BLaER1 treated with 17β-estradiol and CSF1 and Interleukin-3, amounts not matched to agents 10 nM and 100 nM (cell line): Measurements from ENCODE around the gene KLHDC7B.

ENCODE experiments used
- H3K27ac ChIP-seq, 11 experiments: shearing (Covaris generic); formaldehyde crosslinking; 2 replicates each; pipeline ENCODE4 v1.8.1; 2022
- H3K27me3 ChIP-seq, 11 experiments: shearing (Covaris generic); formaldehyde crosslinking; 2 replicates each; pipeline ENCODE4 v1.8.1; 2022
- H3K36me3 ChIP-seq, 11 experiments: shearing (Covaris generic); formaldehyde crosslinking; 2 replicates each; pipeline ENCODE4 v1.8.1; 2022
- H3K4me1 ChIP-seq, 10 experiments: shearing (Covaris generic); formaldehyde crosslinking; 2 replicates each; pipeline ENCODE4 v1.8.1; 2022
- H3K4me2 ChIP-seq, 11 experiments: shearing (Covaris generic); formaldehyde crosslinking; 2 replicates each; pipeline ENCODE4 v1.8.1; 2022
- H3K4me3 ChIP-seq, 10 experiments: shearing (Covaris generic); formaldehyde crosslinking; 2 replicates each; pipeline ENCODE4 v1.8.1; 2022
- H3K9ac ChIP-seq, 11 experiments: shearing (Covaris generic); formaldehyde crosslinking; 2 replicates each; pipeline ENCODE4 v1.8.1; 2022
- H3K9me3 ChIP-seq, 11 experiments: shearing (Covaris generic); formaldehyde crosslinking; replicated peaks in 1 of 11; 2 replicates each; pipeline ENCODE4 v1.8.1; 2022
- H4K20me1 ChIP-seq, 11 experiments: shearing (Covaris generic); formaldehyde crosslinking; 2 replicates each; pipeline ENCODE4 v1.8.1; 2022
- Cebpa-rat ChIP-seq, 11 experiments: shearing (Covaris generic); IDR thresholded peaks; 2 replicates each; pipeline ENCODE4 v1.8.1; 2022

KLHDC7B gene

DNA sequence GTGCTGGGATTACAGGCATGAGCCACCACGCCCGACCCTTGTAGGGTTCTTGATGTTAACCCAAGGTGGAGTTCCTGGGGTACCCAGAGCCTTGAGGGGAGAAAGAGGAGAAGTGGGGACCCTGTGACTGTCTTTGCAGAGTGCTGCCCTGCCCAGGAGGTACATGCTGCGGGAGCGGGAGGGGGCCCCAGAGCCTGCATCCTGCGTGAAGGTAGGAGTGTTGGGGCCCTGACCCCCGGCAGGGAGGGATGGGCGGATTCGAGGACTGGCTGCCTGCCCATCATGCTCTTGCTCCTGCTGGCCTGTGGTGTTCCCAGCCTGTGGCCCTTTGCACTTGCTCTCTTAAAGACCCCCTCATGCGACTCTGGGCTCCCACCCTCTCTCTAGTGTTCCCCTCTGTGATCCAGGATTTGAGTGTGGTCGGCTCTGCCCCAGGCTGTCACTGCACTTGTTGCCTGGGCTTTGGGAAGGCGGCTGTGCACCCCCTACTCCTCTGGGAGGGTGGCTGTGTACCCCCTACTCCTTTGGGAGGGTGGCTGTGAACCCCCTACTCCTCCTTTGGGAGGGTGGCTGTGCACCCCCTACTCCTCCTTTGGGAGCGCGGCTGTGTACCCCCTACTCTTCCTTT lies 24.8 kb upstream of the KLHDC7B start:
- Histone ChIP-seq H4K20me1 (peaks cover 22 to 76% (median 60%) of the 10 kb centered on the region in 11 experiments), H3K4me3 (no peak overlapping the region)

GRCh38 chr22:50521710-50522109 lies 24.0 kb upstream of the KLHDC7B start:
- Histone ChIP-seq H3K27ac (no peak overlapping the region), H3K4me2 (no peak overlapping the region), H3K9me3 (no peaks in the 10 kb centered on the region), H3K27me3 (no peaks in the 10 kb centered on the region), H4K20me1 (peaks cover 20 to 68% (median 53%) of the 10 kb centered on the region in 11 experiments), H3K4me3 (no peak overlapping the region), H3K4me1 (peaks cover 18 to 32% (median 23%) of the 10 kb centered on the region in 10 experiments), H3K36me3 (peaks cover 63 to 80% (median 78%) of the 10 kb centered on the region in 11 experiments), H3K9ac (0 out of 22 replicates have a peak overlapping the region, but pooled peaks of 1 of the 11 experiments have one; percentile 18)
- TF ChIP-seq Cebpa-rat (IDR thresholded peaks at IDR 0.05) = no peak

More for the DNA sequence above, 24.8 kb upstream of the KLHDC7B start:
- H3K4me2 ChIP-seq = no peak overlapping the region
- peaks cover 63 to 88% (median 85%) of the 10 kb centered on the region in 11 experiments for H3K36me3 ChIP-seq
- H3K27ac ChIP-seq = no peak overlapping the region
- TF ChIP-seq Cebpa-rat (IDR thresholded peaks at IDR 0.05) = no peak
- peaks cover 16 to 35% (median 27%) of the 10 kb centered on the region in 10 experiments for H3K4me1 ChIP-seq
- no peak overlapping the region for H3K9ac ChIP-seq
- H3K9me3 ChIP-seq = no peaks in the 10 kb centered on the region
- no peaks in the 10 kb centered on the region for H3K27me3 ChIP-seq

DNA sequence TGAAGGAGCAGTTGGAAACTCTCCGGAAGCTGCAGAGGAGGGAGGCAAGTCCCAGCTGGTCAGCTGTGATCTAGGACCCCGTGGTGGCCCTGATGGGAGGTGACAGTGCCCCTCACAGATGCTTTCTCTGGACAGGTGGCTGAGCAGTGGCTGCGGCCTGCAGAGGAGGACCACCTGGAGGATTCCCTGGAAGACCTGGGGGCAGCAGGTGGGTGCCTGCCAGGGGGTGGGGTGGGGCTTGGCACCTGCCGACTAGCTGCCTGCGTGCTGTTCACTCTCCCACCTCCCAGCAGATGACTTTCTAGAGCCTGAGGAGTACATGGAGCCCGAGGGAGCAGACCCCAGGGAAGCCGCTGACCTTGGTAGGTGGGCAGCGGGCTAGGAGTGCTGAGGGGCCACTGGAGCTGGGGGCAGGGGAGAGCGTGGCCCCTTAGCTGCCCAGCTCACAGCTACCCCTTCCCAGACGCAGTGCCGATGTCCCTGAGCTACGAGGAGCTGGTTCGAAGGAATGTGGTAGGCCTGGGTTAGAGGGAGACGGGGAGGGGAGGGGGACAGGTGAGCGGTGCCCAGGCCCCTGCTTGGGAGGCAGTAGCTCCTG lies 23.4 kb upstream of the KLHDC7B start:
- H3K4me1 ChIP-seq = peaks cover 21 to 32% (median 26%) of the 10 kb centered on the region in 10 experiments
- H3K27ac ChIP-seq = no peak overlapping the region
- peaks cover 61 to 74% (median 72%) of the 10 kb centered on the region in 11 experiments for H3K36me3 ChIP-seq
- 0 out of 22 replicates have a peak overlapping the region, but pooled peaks of 1 of the 11 experiments have one; percentile 18 for H3K9ac ChIP-seq
- no peak overlapping the region for H3K4me3 ChIP-seq
- no peak for TF ChIP-seq Cebpa-rat (IDR thresholded peaks at IDR 0.05)
- H3K27me3 ChIP-seq = no peaks in the 10 kb centered on the region; a peak in 1 of 22 replicates
- peaks cover 20 to 62% (median 47%) of the 10 kb centered on the region in 11 experiments for H4K20me1 ChIP-seq
- no peak overlapping the region for H3K4me2 ChIP-seq
- no peaks in the 10 kb centered on the region for H3K9me3 ChIP-seq

DNA sequence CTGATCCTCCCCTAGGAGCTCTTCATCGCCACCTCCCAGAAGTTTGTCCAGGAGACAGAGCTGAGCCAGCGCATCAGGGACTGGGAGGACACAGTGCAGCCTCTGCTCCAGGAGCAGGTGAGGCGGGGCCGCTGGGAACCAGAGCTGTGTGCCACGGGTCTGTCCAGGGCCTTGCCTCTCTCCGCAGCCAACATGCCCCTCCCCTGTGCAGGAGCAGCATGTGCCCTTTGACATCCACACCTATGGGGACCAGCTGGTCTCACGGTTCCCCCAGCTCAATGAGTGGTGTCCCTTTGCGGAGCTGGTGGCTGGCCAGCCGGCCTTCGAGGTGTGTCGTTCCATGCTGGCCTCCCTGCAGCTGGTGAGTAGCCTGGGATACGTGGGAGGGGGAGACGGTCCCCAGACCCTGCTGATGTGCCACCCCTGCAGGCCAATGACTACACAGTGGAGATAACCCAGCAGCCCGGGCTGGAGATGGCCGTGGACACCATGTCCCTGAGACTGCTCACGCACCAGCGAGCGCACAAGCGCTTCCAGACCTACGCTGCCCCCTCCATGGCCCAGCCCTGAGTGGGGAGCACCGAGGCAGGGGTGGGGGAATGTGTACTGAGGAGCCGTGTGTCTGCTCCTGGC lies 22.8 kb upstream of the KLHDC7B start:
- H3K36me3 ChIP-seq = peaks cover 55 to 68% (median 66%) of the 10 kb centered on the region in 11 experiments
- no peak overlapping the region for H3K27ac ChIP-seq
- no peak for TF ChIP-seq Cebpa-rat (IDR thresholded peaks at IDR 0.05)
- H3K27me3 ChIP-seq = peaks cover 0 to 1% (median 0%) of the 10 kb centered on the region in 11 experiments; a peak in 3 of 22 replicates
- peaks cover 20 to 56% (median 42%) of the 10 kb centered on the region in 11 experiments for H4K20me1 ChIP-seq
- H3K9me3 ChIP-seq = no peaks in the 10 kb centered on the region
- peaks cover 27 to 36% (median 31%) of the 10 kb centered on the region in 10 experiments for H3K4me1 ChIP-seq
- no peak overlapping the region for H3K4me3 ChIP-seq
- H3K4me2 ChIP-seq = peak overlapping the region in 2 of 11 experiments; percentile 98 to 100; a peak in 2 of 22 replicates
- H3K9ac ChIP-seq = peak overlapping the region in 4 of 11 experiments; percentile 92 to 96 (median 94); a peak in 2 of 22 replicates

GRCh38 chr22:50523458-50523805 lies 22.3 kb upstream of the KLHDC7B start:
- peaks cover 50 to 63% (median 61%) of the 10 kb centered on the region in 11 experiments for H3K36me3 ChIP-seq

DNA sequence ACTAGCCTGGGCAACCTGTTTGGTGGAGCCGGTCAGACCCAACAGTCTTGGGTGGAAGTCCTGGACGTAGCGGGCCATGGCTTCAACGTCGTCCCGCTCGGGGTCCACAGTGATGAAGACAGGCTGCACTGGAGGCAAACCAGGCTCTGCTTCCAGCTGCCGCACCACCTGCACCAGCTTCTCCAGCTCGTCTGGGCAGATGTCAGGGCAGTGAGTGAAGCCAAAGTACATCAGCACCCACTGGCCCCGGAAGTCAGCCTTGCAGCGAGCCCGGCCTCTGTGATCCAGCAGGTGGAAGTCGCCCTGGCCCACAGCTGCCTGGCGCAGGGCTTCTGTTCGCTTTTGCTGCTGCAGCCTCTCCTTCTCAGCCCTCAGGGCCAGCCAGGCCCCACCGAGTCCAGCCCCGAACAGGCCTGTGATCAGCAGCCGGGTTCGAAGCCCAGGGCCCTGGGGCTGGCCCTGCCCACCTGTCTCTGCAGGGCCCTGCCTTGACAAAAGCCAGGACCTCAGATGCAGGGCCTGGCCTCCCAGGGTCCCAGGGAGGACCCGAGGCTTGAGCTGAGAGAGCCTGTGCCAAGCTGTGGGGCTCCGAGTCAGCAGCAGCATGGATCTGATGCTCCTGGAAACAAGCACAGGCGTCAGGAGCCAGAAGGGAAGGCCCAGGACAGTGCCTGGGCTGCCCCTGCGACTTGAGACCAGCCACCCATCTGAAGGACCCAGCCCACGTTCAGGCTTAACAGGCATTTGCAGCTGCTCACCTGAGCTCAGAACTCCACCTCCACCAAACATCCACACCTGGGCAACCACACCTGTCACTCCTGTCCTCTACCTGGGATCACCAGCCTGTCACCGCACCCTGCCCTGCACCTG lies 21.7 kb upstream of the KLHDC7B start:
- peaks cover 44 to 57% (median 55%) of the 10 kb centered on the region in 11 experiments for H3K36me3 ChIP-seq
- H4K20me1 ChIP-seq = peaks cover 20 to 45% (median 36%) of the 10 kb centered on the region in 11 experiments
- peak overlapping the region in 9 of 11 experiments; percentile 92 to 98 (median 94); a peak in 17 of 22 replicates for H3K27ac ChIP-seq
- H3K9ac ChIP-seq = peak overlapping the region; percentile 88 to 96 (median 95)
- peaks cover 0 to 12% (median 7%) of the 10 kb centered on the region in 11 experiments; a peak in 20 of 22 replicates for H3K27me3 ChIP-seq
- H3K4me2 ChIP-seq = peak overlapping the region; percentile 96 to 100 (median 98)
- no peak for TF ChIP-seq Cebpa-rat (IDR thresholded peaks at IDR 0.05)
- H3K9me3 ChIP-seq = peaks cover 0 to 4% (median 0%) of the 10 kb centered on the region in 11 experiments; a peak in 5 of 22 replicates
- H3K4me3 ChIP-seq = peak overlapping the region; percentile 64 to 84 (median 74)
- peaks cover 31 to 47% (median 41%) of the 10 kb centered on the region in 10 experiments for H3K4me1 ChIP-seq

More at GRCh38 chr22:50523458-50523805, 22.3 kb upstream of the KLHDC7B start:
- Histone ChIP-seq H4K20me1 (peaks cover 20 to 51% (median 37%) of the 10 kb centered on the region in 11 experiments), H3K27ac (no peak overlapping the region), H3K4me2 (peak overlapping the region in 6 of 11 experiments; percentile 97 to 100 (median 98); a peak in 11 of 22 replicates), H3K27me3 (peaks cover 0 to 6% (median under 1%) of the 10 kb centered on the region in 11 experiments; a peak in 10 of 22 replicates), H3K9me3 (0 out of 22 replicates have a peak, but pooled peaks cover 0 to 2% (median 0%) of the 10 kb centered on the region in 11 experiments), H3K4me3 (no peak overlapping the region), H3K4me1 (peaks cover 29 to 41% (median 35%) of the 10 kb centered on the region in 10 experiments), H3K9ac (peak overlapping the region in 9 of 11 experiments; percentile 91 to 96 (median 95); a peak in 11 of 22 replicates)
- no peak for TF ChIP-seq Cebpa-rat (IDR thresholded peaks at IDR 0.05)

DNA sequence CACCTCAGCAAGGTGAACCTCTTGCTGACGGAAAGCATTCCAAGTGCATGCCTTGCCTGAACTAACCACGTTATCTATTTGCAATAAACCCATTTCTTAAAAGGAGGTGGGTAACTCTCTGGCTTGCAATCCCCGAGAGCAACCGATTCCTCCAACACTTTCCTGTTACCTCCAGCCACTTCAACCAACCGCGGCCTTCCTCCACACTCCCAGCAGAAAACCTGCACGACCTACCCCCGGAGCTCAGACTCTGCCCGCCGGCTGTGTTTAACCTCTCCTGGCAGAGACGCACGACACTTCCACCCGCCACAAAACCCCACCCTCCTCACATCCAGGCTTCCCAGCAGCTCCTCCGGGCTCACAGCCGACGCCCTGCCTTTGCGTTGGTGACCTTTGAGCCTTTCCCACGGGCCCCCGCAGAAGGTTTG lies 21.0 kb upstream of the KLHDC7B start:
- peaks cover 31 to 54% (median 45%) of the 10 kb centered on the region in 10 experiments for H3K4me1 ChIP-seq

More for the DNA sequence above, 21.0 kb upstream of the KLHDC7B start:
- Histone ChIP-seq H3K36me3 (peaks cover 37 to 51% (median 48%) of the 10 kb centered on the region in 11 experiments), H3K27me3 (peaks cover 5 to 19% (median 13%) of the 10 kb centered on the region in 11 experiments), H3K4me2 (peak overlapping the region; percentile 96 to 100 (median 98)), H3K27ac (peak overlapping the region; percentile 92 to 98 (median 95)), H4K20me1 (peaks cover 20 to 44% (median 36%) of the 10 kb centered on the region in 11 experiments), H3K9me3 (peaks cover under 1 to 11% (median 6%) of the 10 kb centered on the region in 11 experiments; a peak in 20 of 22 replicates), H3K9ac (peak overlapping the region; percentile 88 to 96 (median 95)), H3K4me3 (peak overlapping the region; percentile 64 to 84 (median 74))
- TF ChIP-seq Cebpa-rat (IDR thresholded peaks at IDR 0.05) = no peak
